ENCODE data around the gene GP5. TPM values are rescaled to one million over a fixed set of nuclear protein-coding genes. Genes with fewer than 3 reads are reported as not detected.

GP5 gene
- polyA plus RNA-seq, 2 of the 4 experiments (the other 2 are of a cell fraction): not detected

DNA sequence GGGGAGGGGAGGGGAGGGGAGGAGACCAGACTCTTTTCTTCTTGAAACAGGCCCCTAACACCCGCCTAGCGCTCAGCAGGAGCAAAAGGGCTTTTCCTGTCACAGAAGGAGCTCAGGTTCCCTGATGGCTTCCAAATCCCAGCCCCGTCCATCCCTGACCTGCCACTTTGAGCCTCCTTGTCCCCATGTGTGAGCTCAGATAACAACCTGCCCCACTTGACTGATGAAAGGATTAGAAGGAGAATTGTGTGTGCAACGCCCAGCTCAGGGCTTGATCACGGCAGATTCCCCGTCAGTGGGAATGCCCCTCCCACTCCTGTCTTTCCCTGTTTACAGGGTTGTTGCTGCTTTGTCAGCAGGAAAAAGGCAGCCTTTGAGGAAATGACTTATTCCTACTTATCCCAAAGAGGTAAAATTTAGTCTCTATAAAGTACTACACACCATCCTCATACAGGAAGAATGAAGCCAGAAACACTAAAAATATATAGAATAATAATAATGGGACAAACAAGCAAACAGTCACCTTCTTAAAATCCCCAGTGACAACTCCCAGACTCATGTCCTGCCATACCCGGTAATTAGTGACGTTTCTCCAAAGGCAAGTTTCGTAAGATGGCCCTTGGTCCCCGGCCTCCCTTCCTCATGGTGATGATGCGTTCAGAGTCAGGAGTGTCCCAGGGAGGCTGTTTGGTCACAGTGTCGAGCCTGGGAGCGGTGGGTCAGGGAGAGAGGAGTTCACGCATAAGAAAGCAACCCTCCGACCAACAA, 23.4 kb downstream of the GP5 start:
- ATAC-seq: no peak
- peak in 1 of 2 experiments; percentile 11 for DNase-seq (ENCODE audit: low read depth in 1 of 2, low spot score in 1 of 2)
- ChIA-PET CTCF (interaction anchor here (1.2 kb wide), 1 partner anchor 32 kb away, joined by 5 read pairs; no protein-coding TSS in a partner anchor), POLR2A (no interaction called here)
- no peaks in the 10 kb centered on the region for H3K9me3 ChIP-seq
- FAIRE-seq: no peak
- H3K4me1 ChIP-seq: no peaks in the 10 kb centered on the region
- no peak overlapping the region for H3K27ac ChIP-seq
- H3K4me3 ChIP-seq: no peak overlapping the region
- TF ChIP-seq CHD4 (IDR thresholded peaks at IDR 0.05; ENCODE audit: borderline replicate concordance): no peak
- no peak for TF ChIP-seq TFCP2L1 (CRISPR knock-in tag; IDR thresholded peaks at IDR 0.05)
- TF ChIP-seq ATOH8 (CRISPR knock-in tag; IDR thresholded peaks at IDR 0.05; ENCODE audit: low read depth): no peak
- TF ChIP-seq HES2 (IDR thresholded peaks at IDR 0.05): no peak
- TF ChIP-seq ZNF302 (CRISPR knock-in tag; IDR thresholded peaks at IDR 0.05): no peak
- no peak for TF ChIP-seq HMGXB4 (CRISPR knock-in tag; IDR thresholded peaks at IDR 0.05; ENCODE audit: borderline replicate concordance)
- TF ChIP-seq ZC3H11A (IDR thresholded peaks at IDR 0.05): no peak
- no peak for TF ChIP-seq REST (IDR thresholded peaks at IDR 0.05)
- WGBS (ENCODE audit: missing lambda C conversion rate): 58% methylated on average over 15 of the region's 15 CpGs
- H3K4me2 ChIP-seq: no peak overlapping the region

GRCh38 chr3:194374935-194375334, 24.1 kb downstream of the GP5 start:
- 79% methylated on average over 5 of the region's 10 CpGs for WGBS (ENCODE audit: missing lambda C conversion rate)
- Histone ChIP-seq H3K27ac (no peak overlapping the region), H3K4me3 (no peak overlapping the region), H3K4me2 (no peak overlapping the region), H3K4me1 (no peaks in the 10 kb centered on the region), H3K9me3 (no peaks in the 10 kb centered on the region)
- no peak for TF ChIP-seq KDM1A (IDR thresholded peaks at IDR 0.05; ENCODE audit: low read depth)
- no peak for TF ChIP-seq ESRRA (IDR thresholded peaks at IDR 0.05; ENCODE audit: borderline replicate concordance, low read length)
- no peak for TF ChIP-seq ZC3H11A (IDR thresholded peaks at IDR 0.05)
- no peak for TF ChIP-seq CHD4 (IDR thresholded peaks at IDR 0.05; ENCODE audit: borderline replicate concordance)
- TF ChIP-seq, protein P1, sequence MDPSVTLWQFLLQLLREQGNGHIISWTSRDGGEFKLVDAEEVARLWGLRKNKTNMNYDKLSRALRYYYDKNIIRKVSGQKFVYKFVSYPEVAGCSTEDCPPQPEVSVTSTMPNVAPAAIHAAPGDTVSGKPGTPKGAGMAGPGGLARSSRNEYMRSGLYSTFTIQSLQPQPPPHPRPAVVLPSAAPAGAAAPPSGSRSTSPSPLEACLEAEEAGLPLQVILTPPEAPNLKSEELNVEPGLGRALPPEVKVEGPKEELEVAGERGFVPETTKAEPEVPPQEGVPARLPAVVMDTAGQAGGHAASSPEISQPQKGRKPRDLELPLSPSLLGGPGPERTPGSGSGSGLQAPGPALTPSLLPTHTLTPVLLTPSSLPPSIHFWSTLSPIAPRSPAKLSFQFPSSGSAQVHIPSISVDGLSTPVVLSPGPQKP (IDR thresholded peaks at IDR 0.05; ENCODE audit: low read depth, low read length): no peak
- no peak for TF ChIP-seq SREBF2 (IDR thresholded peaks at IDR 0.05)
- no peak for TF ChIP-seq RNF2 (IDR thresholded peaks at IDR 0.05; ENCODE audit: borderline replicate concordance, low read depth)
- TF ChIP-seq MAFK (IDR thresholded peaks at IDR 0.05; ENCODE audit: partially characterized antibody): no peak
- no peak for TF ChIP-seq KDM5A (IDR thresholded peaks at IDR 0.05)
- TF ChIP-seq NFE2L2 (conservative IDR thresholded peaks at IDR 0.05; ENCODE audit: low read length): no peak
- TF ChIP-seq ZFP36 (IDR thresholded peaks at IDR 0.05; ENCODE audit: borderline replicate concordance, partially characterized antibody): no peak
- TF ChIP-seq POLR2A (IDR thresholded peaks at IDR 0.05; ENCODE audit: low read length): no peak
- no peak for TF ChIP-seq HDAC2 (IDR thresholded peaks at IDR 0.05)
- no peak for TF ChIP-seq REST (IDR thresholded peaks at IDR 0.05)
- no peak for TF ChIP-seq HEYL (CRISPR knock-in tag; IDR thresholded peaks at IDR 0.05)
- TF ChIP-seq RAD21 (conservative IDR thresholded peaks at IDR 0.05 in 1 of 2, IDR thresholded peaks at IDR 0.05 in 1 of 2): no peak
- TF ChIP-seq BHLHE40 (IDR thresholded peaks at IDR 0.05; ENCODE audit: low read depth, low read length): no peak
- POLR2A ChIA-PET: no interaction called here
- DNase-seq (ENCODE audit: low read depth in 1 of 2, low spot score in 1 of 2) (no peak), ATAC-seq (no peak), FAIRE-seq (no peak)
- CTCF ChIA-PET: interaction anchor here (0.6 to 1.2 kb wide), 3 partner anchors 20 to 710 kb away, joined by 3 to 5 read pairs (median 3); no protein-coding TSS in a partner anchor

Measured in A549 (cell line).